HG03097 (cell line): ENCODE data around the gene SLC8B1.
"Not testable (repeated sequence)": the region's sequence is repeated elsewhere in the genome, so short reads cannot be mapped to it uniquely, and the experiment has no call there.

Experiments
- ATAC-seq: cut with Tn5 transposase; IDR thresholded peaks from one replicate; pipeline ENCODE4 v1.9.1; 2021; ENCODE audit not compliant: unreplicated experiment, low FRiP score

Gene SLC8B1

GRCh38 chr12:113358381-113359132, 23.6 kb upstream of the SLC8B1 start, which contains the start of gene PLBD2:
Gene PLBD2 (plus strand): TSS chr12:113358587. CDS start chr12:113358601, 14 bp downstream.
- ATAC-seq, result peak; percentile 84

GRCh38 chr12:113354192-113354591, 19.3 kb upstream of the SLC8B1 start:
- ATAC-seq, result not testable (repeated sequence)

GRCh38 chr12:113351089-113351488, 16.2 kb upstream of the SLC8B1 start:
- ATAC-seq, result no peak

- no peak for ATAC-seq
These were observed 14.1 kb upstream of the SLC8B1 start for GRCh38 chr12:113348849-113349536.

DNA sequence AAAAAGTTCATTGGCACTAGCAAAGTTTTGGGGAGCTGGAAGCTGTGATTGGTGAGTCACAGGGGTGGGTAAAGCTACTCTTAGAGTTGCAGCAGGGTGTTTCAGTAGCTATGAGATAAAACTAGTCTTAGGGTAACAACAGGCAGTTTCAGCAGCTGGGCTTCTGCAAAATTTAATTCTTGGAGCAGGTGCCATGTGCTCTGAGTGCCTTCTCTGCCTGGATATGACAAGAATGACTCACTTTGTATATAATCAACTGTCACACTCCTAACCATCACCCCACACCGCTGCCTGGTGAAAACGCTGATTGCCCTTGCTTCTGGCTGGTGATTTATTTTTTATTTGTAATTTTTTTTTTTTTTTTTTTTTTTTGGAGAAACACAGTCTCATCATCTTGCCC, 13.0 kb upstream of the SLC8B1 start:
- no peak for ATAC-seq

DNA sequence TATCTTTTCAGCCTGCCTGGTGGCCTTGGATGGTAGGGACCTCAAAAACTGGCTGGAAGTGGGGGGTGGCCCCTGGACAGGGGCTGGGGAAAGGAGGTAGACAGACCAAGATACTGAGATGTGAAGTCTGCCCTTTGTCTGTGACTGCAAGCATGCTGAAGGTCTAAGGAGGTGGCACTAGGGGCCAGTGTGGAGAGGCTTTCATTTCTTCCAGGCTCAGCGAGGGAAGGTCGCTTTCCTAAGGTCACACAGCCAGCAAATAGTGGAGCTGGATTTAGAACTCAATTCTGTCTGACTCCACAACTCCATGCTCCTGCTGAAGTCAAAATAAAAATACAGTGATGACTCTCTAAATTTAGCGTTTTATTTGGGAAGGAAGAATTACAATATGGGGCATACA, 12.2 kb upstream of the SLC8B1 start:
- ATAC-seq, result no peak

DNA sequence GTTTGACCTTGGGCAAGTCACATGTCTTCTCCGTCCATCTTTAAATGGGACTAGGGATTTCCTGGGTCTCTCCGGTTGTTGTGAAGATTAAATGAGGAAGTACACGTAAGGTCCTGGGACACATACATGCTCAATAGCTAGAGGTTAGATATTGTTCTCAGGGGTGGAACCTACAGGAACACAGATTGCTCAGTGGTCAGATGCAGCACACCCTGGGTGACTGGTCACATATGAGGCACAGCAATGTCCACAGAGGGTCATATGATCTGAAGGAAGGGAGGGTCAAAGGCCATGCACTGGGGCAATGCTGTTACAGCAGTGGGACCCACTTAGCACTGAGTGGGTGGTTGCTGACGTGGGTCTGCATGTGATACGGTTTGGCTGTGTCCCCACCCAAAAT, 11.4 kb upstream of the SLC8B1 start:
- ATAC-seq, result no peak

DNA sequence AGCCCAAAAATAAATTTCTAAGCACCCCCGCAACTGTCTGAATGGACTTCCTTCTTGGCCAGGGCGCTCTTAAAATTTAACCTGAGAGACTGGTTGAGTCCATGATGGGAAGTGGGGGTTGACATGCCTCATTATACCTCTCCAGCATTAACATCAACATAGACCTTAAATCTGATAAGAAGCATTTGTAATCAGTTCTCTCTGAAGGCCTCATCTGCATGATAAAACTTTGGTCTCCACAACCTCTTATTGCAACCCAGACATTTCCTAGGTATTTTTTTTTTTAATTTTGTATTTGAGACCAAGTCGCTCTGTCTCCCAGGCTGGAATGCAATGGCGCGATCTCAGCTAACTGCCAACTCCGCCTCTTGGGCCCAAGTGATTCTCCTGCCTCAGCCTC, 10.4 kb upstream of the SLC8B1 start:
- no peak for ATAC-seq

GRCh38 chr12:113341535-113341934, 6.6 kb upstream of the SLC8B1 start:
- ATAC-seq, result no peak

- ATAC-seq, result no peak
These were observed 5.2 kb upstream of the SLC8B1 start for GRCh38 chr12:113340061-113340460.

DNA sequence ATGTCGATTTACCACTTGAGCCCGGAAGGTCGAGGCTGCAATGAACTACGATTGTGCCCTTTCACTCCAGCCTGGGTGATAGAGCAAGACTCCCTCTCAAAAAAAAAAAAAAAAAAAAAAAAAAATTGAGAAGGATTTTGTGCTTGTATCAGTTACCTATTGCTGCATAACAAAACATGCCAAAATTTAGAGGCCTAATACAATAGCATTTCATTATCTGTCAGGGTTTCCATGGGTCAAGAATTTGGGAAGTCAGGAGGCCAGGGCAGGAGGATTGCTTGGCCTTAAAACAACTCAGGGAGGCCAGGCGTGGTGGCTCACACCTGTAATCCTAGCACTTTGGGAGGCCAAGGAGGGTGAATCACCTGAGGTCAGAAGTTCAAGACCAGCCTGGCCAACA, 4.6 kb upstream of the SLC8B1 start:
- ATAC-seq, result no peak

- no peak for ATAC-seq
These were observed 778 bp downstream of the SLC8B1 start for GRCh38 chr12:113333877-113334785.

DNA sequence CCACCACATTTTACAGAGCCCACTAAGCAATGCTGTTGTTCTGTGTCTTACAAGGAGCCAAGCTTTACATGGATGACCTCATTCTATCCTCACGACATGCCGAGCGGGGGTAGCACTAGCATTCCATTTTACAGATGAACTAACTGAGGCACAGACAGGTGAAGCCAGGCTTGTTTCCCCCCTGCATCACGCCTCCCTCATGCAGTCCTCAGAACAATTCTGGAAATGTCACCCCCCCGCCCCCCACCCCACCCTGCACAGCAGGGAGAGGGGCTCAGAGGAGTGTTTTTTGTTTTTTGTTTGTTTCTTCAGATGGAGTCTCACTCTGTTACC, 1.5 kb downstream of the SLC8B1 start:
- no peak for ATAC-seq

- ATAC-seq, result no peak
These were observed 2.1 kb downstream of the SLC8B1 start for GRCh38 chr12:113332688-113333417.

DNA sequence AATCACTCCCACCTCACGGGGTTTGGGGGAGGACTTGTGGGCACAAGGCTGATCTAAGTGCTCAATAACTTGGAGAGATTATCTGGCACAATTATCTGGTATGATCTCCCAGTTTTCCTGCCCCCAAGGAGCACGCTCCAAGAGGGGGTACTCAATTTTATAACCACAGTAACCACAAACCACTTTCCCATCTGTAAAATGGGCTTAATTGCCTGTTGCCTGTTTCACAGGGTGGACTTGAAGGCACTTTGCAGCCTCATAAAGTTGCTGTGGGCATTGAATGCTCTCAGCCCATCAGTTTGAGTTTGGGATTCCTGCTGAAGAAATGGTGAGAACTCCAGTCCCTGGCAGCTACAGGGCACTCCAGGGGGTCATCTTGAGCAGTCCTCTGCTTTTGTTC, 4.4 kb downstream of the SLC8B1 start:
- ATAC-seq, result no peak

DNA sequence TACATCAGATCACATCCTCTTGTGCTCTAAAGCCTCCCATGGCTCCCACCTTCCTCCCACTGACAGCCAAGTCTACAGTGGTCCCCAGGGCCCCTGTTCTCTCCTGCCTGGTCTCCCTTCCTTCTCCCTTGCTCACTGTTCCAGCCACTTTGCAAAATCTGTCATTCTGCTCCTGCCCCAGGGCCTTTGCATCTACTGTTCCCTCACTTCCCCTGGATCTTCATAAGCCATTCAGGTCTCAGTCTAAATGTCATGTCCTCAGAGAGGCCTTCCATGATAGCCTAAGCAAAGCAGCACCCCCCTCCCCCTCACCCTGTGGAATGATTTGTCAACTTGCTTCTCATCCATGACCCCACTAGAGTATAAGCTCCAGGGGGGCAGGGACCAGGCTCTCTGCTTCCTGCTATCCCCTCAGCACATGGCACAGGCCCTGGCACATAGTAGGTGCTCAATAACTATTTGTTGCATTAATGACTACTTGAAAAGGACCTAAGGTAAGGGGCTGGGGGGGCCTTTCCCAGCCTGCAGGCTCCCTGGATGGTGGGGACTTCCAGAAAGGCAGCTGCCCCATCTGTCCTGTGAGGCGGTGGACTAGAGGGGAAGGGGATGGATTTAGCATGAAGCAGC, 5.0 kb downstream of the SLC8B1 start:
- ATAC-seq, result no peak

DNA sequence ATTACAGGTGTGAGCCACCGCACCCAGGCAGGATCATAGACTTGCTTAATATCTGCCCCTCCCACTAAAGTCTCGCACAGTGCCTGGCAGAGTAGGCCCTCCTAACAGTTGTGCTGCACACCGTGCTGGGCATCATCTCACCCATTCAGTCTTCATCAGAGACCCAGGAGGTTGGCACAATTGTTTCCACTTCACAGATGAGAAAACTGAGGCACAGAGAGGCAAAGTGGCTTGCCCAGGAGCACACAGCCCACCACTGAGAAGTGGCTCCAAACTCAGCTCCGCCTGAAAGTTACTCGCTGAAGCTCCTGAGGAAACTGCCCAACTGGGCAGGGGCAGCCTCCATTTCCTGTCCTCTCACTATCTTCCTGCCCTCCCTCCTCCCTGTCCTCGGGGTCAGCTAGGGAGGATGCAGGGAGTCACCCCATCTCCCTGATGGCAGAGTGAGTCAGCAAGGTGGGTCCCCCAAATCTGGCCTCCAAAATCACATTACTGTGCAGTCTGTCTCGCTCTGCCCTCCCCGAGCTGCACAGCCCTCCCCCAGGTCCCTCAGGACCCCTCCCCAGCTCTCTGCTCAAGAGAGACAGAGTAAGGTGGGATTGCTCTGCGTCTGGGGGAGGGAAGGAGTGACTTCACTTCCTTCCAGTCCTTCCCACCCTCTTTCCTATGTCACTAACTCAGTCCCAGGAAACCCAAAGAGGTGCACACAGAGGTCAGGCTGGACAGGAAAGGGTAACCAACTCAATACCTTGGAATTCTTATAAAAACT, 5.7 kb downstream of the SLC8B1 start:
- no peak for ATAC-seq

DNA sequence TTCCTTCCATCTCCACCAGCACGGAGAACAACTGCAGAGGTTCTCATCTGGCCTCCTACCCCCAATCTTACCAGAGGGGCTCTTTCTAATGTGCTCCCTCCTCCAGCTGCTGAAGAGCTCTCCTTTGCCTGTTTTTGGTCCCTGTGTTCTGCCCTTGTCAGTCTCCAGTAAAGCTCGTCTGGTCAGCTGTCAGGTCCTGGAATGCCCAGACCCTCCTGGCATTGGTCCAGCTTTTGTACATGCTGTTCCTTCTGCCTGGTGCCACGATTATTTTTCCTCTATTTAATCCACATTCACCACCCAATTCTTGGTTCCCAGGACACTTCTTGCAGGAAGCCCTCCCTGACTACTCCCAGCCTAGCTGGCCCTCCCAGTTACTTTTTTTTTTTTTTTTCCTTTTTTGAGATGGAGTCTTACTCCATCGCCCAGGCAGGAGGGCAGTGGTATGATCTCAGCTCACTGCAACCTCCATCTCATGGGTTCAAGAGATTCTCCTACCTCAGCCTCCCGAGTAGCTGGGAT, 6.5 kb downstream of the SLC8B1 start:
- no peak for ATAC-seq

DNA sequence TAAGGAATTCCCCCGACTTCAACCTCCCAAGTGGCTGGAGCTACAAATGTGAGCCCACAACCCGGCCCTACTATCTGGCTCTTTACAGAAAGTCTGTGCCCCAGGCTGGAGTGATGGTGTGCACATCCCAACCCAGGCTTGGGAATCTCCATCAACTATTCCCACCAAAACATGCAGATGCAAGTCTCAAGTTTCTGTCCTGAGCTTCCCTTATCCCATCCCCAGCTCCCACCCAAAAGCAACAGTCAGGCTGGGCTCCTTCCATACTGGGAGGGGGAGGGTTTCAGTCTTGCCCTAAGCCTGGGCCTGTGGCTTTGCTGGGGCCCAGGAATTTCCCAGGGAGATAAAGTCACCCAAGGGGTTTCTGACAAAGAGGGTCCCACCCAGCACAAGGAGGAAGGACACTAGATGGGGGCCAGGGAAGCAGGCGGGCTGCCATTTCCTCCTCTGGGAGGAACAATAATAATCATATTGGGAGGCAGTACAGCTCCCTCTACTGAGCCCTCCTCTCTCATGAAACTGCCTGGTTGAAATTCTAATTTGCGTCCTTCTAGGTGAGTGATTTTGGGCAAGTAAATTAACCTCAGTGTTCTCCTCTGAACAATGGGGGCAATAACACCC, 8.0 kb downstream of the SLC8B1 start:
- no peak for ATAC-seq
